Transverse colon (tissue), 4 donors: ENCODE data around the gene DNHD1. TPM values are rescaled to one million over a fixed set of nuclear protein-coding genes. Genes with fewer than 3 reads are reported as not detected.
A peak's percentile ranks its signal among the peaks of the same experiment; 100 is the strongest.

Experiments
- DNase-seq: peaks from one replicate; pipeline ENCODE4 v3.0.0-alpha.2; 2019
- H3K27ac ChIP-seq, 4 donors: fragments of 200-600 bp; sonication (generic); 2 replicates each; pipeline ENCODE4 v1.5.1; 2016 to 2018; ENCODE audit warnings: inconsistent platforms in 4 of 4
- H3K27me3 ChIP-seq: fragments of 200-600 bp; sonication (generic); 2 replicates; pipeline ENCODE4 v1.5.1; 2017; ENCODE audit warnings: inconsistent platforms
- H3K36me3 ChIP-seq, 4 donors: fragments of 200-600 bp; sonication (generic); 2 replicates each; pipeline ENCODE4 v1.5.1; 2017 to 2019; ENCODE audit warnings: inconsistent platforms in 4 of 4
- H3K4me1 ChIP-seq, 4 donors: fragments of 200-600 bp; sonication (generic); 2 replicates each; pipeline ENCODE4 v1.5.1; 2017 to 2020; ENCODE audit warnings: inconsistent platforms in 4 of 4
- H3K4me3 ChIP-seq, 4 donors: fragments of 200-600 bp; sonication (generic); 1 replicate in 1 of 4; 2 replicates in 3 of 4; pipeline versions ENCODE4 v1.5.1 to v1.6.1; 2017 to 2019; ENCODE audit warnings: inconsistent platforms in 4 of 4
- H3K9me3 ChIP-seq, 2 donors: fragments of 200-600 bp; sonication (generic); 2 replicates each; pipeline ENCODE4 v1.5.1; 2017 to 2019; ENCODE audit warnings: inconsistent platforms in 2 of 2
- CTCF ChIP-seq, 5 experiments: fragments of 200-600 bp in 3 of 5; fragments of 450-650 bp in 2 of 5; sonication (generic) in 3 of 5; IDR thresholded peaks; 1 replicate in 2 of 5; 2 replicates in 3 of 5; pipeline ENCODE4 v1.5.1; 2016 to 2017; ENCODE audit warnings: antibody characterized with exemption in 5 of 5, inconsistent platforms in 3 of 5, mild to moderate bottlenecking in 2 of 5, moderate library complexity in 1 of 5
- EP300 ChIP-seq: sonication (generic); formaldehyde crosslinking; IDR thresholded peaks from one replicate; pipeline ENCODE4 v1.6.1; 2017; ENCODE audit warnings: antibody characterized with exemption, low read depth
- POLR2A ChIP-seq: fragments of 450-650 bp; IDR thresholded peaks from one replicate; pipeline ENCODE4 v1.6.1; 2016; ENCODE audit warnings: antibody characterized with exemption, mild to moderate bottlenecking, moderate library complexity
- POLR2AphosphoS5 ChIP-seq, 3 donors: sonication (generic); formaldehyde crosslinking; IDR thresholded peaks; one replicate each; pipeline ENCODE4 v1.6.1; 2016; ENCODE audit warnings: antibody characterized with exemption in 3 of 3
- WGBS, 2 donors: methylation state at CpG; one replicate each; pipeline ENCODE4 v1.1.5; 2018; ENCODE audit warnings: low coverage in 1 of 2; 5-methylcytosine and 5-hydroxymethylcytosine counted together
- in situ Hi-C, 4 donors: fragments of 200-750 bp; cut with MboI; loops; one replicate each; pipeline versions ENCODE4 v1.15.0 to v1.15.1; 2017; ENCODE audit warnings: low sequenced_read_pairs in 3 of 4, low pct_ligation_motif_present in 1 of 4, low pct_unique_long_range_greater_than_20kb in 1 of 4
- intact Hi-C: fragments of 100-400 bp; cut with DNase I; formaldehyde crosslinking; loops from one replicate; pipeline ENCODE4 v1.15.1; 2023; ENCODE audit warnings: low total_unique reads
- total RNA-seq, 4 donors: library from RNA; depleted of rRNA; stranded (reverse); fragments of >200 nt; gene quantifications; one replicate each; pipeline ENCODE4 v1.1.0, GENCODE V29; 2016

Gene DNHD1
- total RNA-seq, 4 donors from 2014 or later: 19.3 to 57.5 (median 34.0) TPM

GRCh38 chr11:6614446-6614845 is 117.4 kb downstream of the DNHD1 start:
- H3K27me3 ChIP-seq: no peaks in the 10 kb centered on the region
- peaks cover 11 to 52% (median 39%) of the 10 kb centered on the region in 4 donors for H3K4me1 ChIP-seq
- no peak for TF ChIP-seq POLR2A
- no peak for TF ChIP-seq EP300
- TF ChIP-seq CTCF (IDR thresholded peaks at IDR 0.05): no peak
- TF ChIP-seq POLR2AphosphoS5 (IDR thresholded peaks at IDR 0.05): no peak
- H3K9me3 ChIP-seq: no peaks in the 10 kb centered on the region
- intact Hi-C loops (loop anchor here (5.0 kb wide), 1 partner anchor 68 kb away; the partner anchor contains the start of gene MRPL17), in situ Hi-C loops (no loop called here)
- peak overlapping the region in 2 of 4 donors; percentile 96 to 98 for H3K27ac ChIP-seq
- DNase-seq: no peak
- 75 to 94% methylated on average over 1 to 2 of the region's 2 CpGs for WGBS, 2 donors
- peaks cover 0 to 12% (median 4%) of the 10 kb centered on the region in 4 donors for H3K36me3 ChIP-seq
- no peak overlapping the region for H3K4me3 ChIP-seq

GRCh38 chr11:6615046-6615445 is 118.0 kb downstream of the DNHD1 start:
- WGBS, 2 donors: 91% methylated on average over 5 of the region's 5 CpGs; no CpG with 5 or more reads in 1 of the 2 donors
- Histone ChIP-seq H3K27ac (no peak overlapping the region), H3K4me3 (no peak overlapping the region), H3K27me3 (no peaks in the 10 kb centered on the region), H3K36me3 (peaks cover 0 to 7% (median 1%) of the 10 kb centered on the region in 4 donors), H3K9me3 (no peaks in the 10 kb centered on the region), H3K4me1 (peaks cover 11 to 51% (median 41%) of the 10 kb centered on the region in 4 donors)
- TF ChIP-seq POLR2AphosphoS5 (IDR thresholded peaks at IDR 0.05): no peak
- TF ChIP-seq EP300: no peak
- TF ChIP-seq CTCF (IDR thresholded peaks at IDR 0.05): no peak
- no peak for TF ChIP-seq POLR2A
- intact Hi-C loops (no loop called here), in situ Hi-C loops (loop anchor here in 1 of 4 donors (5.0 kb wide), 1 partner anchor 67 kb away; the partner anchor contains the start of gene MRPL17)
- DNase-seq: no peak

GRCh38 chr11:6615882-6616585 is 119.0 kb downstream of the DNHD1 start:
- H3K9me3 ChIP-seq: no peaks in the 10 kb centered on the region
- intact Hi-C loops (no loop called here), in situ Hi-C loops (loop anchor here in 1 of 4 donors (5.0 kb wide), 1 partner anchor 66 kb away; the partner anchor contains the start of gene MRPL17)
- no peak overlapping the region for H3K4me3 ChIP-seq
- TF ChIP-seq CTCF (IDR thresholded peaks at IDR 0.05) (no peak), POLR2A (no peak), EP300 (no peak), POLR2AphosphoS5 (IDR thresholded peaks at IDR 0.05) (no peak)
- WGBS, 2 donors: 92 to 100% methylated on average over 1 to 9 of the region's 9 CpGs
- no peaks in the 10 kb centered on the region for H3K36me3 ChIP-seq
- H3K4me1 ChIP-seq: peaks cover 8 to 41% (median 32%) of the 10 kb centered on the region in 4 donors
- H3K27me3 ChIP-seq: no peaks in the 10 kb centered on the region
- no peak overlapping the region for H3K27ac ChIP-seq
- no peak for DNase-seq

- Histone ChIP-seq H3K9me3 (no peaks in the 10 kb centered on the region), H3K27me3 (no peaks in the 10 kb centered on the region), H3K27ac (no peak overlapping the region), H3K4me1 (peaks cover 4 to 36% (median 27%) of the 10 kb centered on the region in 4 donors), H3K36me3 (no peaks in the 10 kb centered on the region), H3K4me3 (no peak overlapping the region)
- TF ChIP-seq CTCF (IDR thresholded peaks at IDR 0.05): no peak
- TF ChIP-seq POLR2AphosphoS5 (IDR thresholded peaks at IDR 0.05): no peak
- no peak for TF ChIP-seq EP300
- no peak for TF ChIP-seq POLR2A
- DNase-seq: no peak
- in situ Hi-C loops: loop anchor here in 1 of 4 donors (5.0 kb wide), 1 partner anchor 66 kb away; the partner anchor contains the start of gene MRPL17
- intact Hi-C loops: no loop called here
- 90% methylated on average over 14 of the region's 14 CpGs; no CpG with 5 or more reads in 1 of the 2 donors for WGBS, 2 donors
These were observed 119.6 kb downstream of the DNHD1 start for GRCh38 chr11:6616596-6617250.
